Activated T-helper 2 cell treated with anti-CD3 and anti-CD28 coated beads, Interferon-gamma antibody, Interleukin-2, Interleukin-4, amounts not matched to agents 10 μg/mL and 5 μg/mL and 100 μg/mL, durations not matched to agents 14 hours and 24 hours and 36 hours (primary cell): ENCODE data around the gene DNTTIP2. TPM values are rescaled to one million over a fixed set of nuclear protein-coding genes. Genes with fewer than 3 reads are reported as not detected.
"Not testable (repeated sequence)": the region's sequence is repeated elsewhere in the genome, so short reads cannot be mapped to it uniquely, and the experiment has no call there.

ENCODE experiments used
- DNase-seq: peaks from one replicate; pipeline ENCODE4 v3.0.0; 2021; ENCODE audit warnings: low spot score
- H3K27ac Mint-ChIP-seq: one replicate; pipeline ENCODE4 v1.8.0; 2021; ENCODE audit warnings: mixed read lengths
- H3K27me3 Mint-ChIP-seq: one replicate; pipeline ENCODE4 v1.8.0; 2021; ENCODE audit warnings: low read depth, mixed read lengths
- H3K36me3 Mint-ChIP-seq: one replicate; pipeline ENCODE4 v1.8.0; 2021; ENCODE audit warnings: low read depth, mixed read lengths
- H3K4me1 Mint-ChIP-seq: one replicate; pipeline ENCODE4 v1.8.0; 2021; ENCODE audit warnings: low read depth, mixed read lengths
- H3K4me3 Mint-ChIP-seq: one replicate; pipeline ENCODE4 v1.8.0; 2021; ENCODE audit warnings: low read depth, mild to moderate bottlenecking, moderate library complexity, mixed read lengths
- H3K9me3 Mint-ChIP-seq: one replicate; pipeline ENCODE4 v1.8.0; 2021; ENCODE audit warnings: mixed read lengths
- intact Hi-C: fragments of 100-400 bp; cut with micrococcal nuclease; formaldehyde crosslinking; loops from one replicate; pipeline ENCODE4 v1.15.1; 2023
- total RNA-seq: library from RNA; stranded (reverse); gene quantifications from 2 replicates; pipeline ENCODE4 v1.2.3, GENCODE V29; 2022

Gene DNTTIP2, protein sequence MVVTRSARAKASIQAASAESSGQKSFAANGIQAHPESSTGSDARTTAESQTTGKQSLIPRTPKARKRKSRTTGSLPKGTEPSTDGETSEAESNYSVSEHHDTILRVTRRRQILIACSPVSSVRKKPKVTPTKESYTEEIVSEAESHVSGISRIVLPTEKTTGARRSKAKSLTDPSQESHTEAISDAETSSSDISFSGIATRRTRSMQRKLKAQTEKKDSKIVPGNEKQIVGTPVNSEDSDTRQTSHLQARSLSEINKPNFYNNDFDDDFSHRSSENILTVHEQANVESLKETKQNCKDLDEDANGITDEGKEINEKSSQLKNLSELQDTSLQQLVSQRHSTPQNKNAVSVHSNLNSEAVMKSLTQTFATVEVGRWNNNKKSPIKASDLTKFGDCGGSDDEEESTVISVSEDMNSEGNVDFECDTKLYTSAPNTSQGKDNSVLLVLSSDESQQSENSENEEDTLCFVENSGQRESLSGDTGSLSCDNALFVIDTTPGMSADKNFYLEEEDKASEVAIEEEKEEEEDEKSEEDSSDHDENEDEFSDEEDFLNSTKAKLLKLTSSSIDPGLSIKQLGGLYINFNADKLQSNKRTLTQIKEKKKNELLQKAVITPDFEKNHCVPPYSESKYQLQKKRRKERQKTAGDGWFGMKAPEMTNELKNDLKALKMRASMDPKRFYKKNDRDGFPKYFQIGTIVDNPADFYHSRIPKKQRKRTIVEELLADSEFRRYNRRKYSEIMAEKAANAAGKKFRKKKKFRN
- total RNA-seq, result 80.7 and 85.5 TPM in 2 replicates

DNA sequence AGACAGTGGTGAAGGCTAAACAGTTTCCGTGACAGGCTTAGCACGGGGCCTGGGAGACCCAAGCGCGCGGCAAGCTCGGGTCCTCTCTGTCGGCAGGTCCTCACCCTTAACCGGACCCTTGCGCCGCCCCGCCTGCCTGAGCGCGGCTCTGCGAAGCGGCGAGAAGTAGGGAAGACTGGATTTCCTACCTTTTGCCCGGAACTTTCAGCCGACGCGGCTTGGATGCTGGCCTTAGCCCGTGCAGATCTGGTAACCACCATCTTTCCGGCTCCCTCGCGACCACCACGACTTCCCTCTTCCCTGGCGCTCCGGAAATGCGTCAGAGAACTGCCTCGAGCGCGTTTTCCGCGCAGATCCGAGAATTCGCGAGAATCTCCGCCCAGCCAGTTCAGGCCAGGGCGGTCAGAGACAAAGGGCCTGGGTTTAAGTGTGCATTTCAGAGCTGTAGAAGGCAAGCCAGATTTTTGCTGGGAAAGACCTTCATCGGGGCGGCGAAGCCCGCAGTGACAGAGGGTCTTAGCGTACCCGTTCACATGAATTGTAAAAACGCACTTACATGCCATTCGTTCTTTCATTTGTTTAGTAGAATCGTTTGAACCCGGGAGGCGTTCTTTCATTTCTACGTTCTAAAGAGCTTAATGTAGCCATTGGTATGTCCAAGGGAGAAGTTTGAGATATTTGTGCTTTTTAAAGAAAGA, at the start of gene DNTTIP2:
Gene DNTTIP2, minus strand, starts transcription at position 318 of the 698 bp plus-strand sequence. Its CDS starts 58 bp downstream, at position 260.
- H3K4me1 Mint-ChIP-seq, result peaks cover 32% of the 10 kb centered on the region
- no peaks in the 10 kb centered on the region for H3K9me3 Mint-ChIP-seq

DNA sequence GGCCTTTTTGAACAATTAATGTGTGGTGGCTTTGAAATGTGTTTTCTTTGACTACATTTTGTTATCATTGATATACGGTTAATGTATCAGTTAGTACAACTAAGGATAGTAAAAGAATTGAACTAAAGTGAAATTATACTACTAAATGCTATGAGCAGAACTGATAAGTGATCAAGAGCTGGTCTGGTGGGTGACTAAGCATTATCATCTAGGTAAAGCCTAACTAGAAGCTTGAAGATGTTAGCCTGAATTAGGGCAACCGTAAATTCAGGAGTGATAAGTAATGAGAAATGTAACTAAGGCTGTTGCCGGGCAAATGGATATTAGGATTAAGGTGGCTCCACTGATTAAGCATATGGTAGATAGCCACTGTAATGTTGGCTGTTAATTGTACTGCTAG, 46.2 kb upstream of the DNTTIP2 start:
- H3K36me3 Mint-ChIP-seq, result no peaks in the 10 kb centered on the region
- H3K9me3 Mint-ChIP-seq, result peaks cover 15% of the 10 kb centered on the region
- H3K4me1 Mint-ChIP-seq, result peaks cover 3% of the 10 kb centered on the region
- H3K27me3 Mint-ChIP-seq, result peaks cover 12% of the 10 kb centered on the region
- no peak overlapping the region for H3K4me3 Mint-ChIP-seq
- no peak for DNase-seq
- intact Hi-C loops, result no loop called here
- H3K27ac Mint-ChIP-seq, result no peak overlapping the region

More for the DNA sequence above, at the start of gene DNTTIP2:
- peak; percentile 86 for DNase-seq
- Mint-ChIP-seq H3K36me3 (peaks cover 50% of the 10 kb centered on the region), H3K27ac (peak within 1 kb of the TSS; percentile 97), H3K4me3 (peak within 1 kb of the TSS; percentile 94), H3K27me3 (no peaks in the 10 kb centered on the region)
- intact Hi-C loops, result loop anchor here (1.0 to 10.0 kb wide), 3 partner anchors 30 to 534 kb away; partner anchors contain the start of genes DR1 and GCLM

DNA sequence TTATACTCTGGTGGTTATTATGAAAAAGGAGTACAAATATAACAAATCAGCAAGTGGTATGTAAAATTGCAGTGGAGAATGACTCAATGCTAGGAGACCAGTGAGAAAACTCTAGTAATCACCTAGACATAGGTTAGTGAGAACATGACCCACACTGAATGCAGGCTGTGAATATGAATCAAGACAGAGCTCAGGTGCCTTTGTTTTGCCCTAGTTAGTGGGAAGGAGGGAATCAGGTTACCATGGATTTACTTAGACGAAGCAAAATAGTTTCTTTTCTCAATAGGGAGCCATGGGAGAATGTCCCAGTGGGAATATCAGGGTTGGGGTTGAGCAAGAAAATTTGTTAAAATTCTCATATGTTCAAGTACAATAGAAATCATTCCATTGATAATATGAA, 40.8 kb upstream of the DNTTIP2 start:
- no peak for DNase-seq
- Mint-ChIP-seq H3K36me3 (no peaks in the 10 kb centered on the region), H3K4me1 (no peaks in the 10 kb centered on the region), H3K27ac (no peak overlapping the region), H3K4me3 (no peak overlapping the region), H3K9me3 (no peaks in the 10 kb centered on the region), H3K27me3 (peaks cover 9% of the 10 kb centered on the region)
- intact Hi-C loops, result no loop called here

DNA sequence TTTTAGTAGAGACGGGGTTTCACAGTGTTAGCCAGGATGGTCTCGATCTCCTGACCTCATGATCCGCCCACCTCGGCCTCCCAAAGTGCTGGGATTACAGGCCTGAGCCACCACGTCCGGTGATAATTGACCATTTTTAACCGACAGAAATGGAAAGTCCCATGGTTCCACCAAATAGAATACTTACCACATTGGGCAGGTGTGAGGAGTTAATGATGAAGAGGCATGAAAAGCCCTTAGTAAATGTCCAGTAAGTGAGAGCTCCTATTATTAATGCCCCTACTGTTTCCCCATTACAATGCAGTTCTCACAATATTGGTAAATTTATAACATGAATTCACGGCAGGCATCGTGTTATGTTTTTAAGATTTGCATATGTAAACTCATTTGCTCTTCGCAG, 38.3 kb upstream of the DNTTIP2 start:
- H3K9me3 Mint-ChIP-seq, result no peaks in the 10 kb centered on the region
- H3K36me3 Mint-ChIP-seq, result no peaks in the 10 kb centered on the region
- no peak overlapping the region for H3K27ac Mint-ChIP-seq
- no peaks in the 10 kb centered on the region for H3K4me1 Mint-ChIP-seq
- H3K4me3 Mint-ChIP-seq, result no peak overlapping the region
- no peak for DNase-seq
- H3K27me3 Mint-ChIP-seq, result peaks cover 27% of the 10 kb centered on the region
- intact Hi-C loops, result no loop called here

DNA sequence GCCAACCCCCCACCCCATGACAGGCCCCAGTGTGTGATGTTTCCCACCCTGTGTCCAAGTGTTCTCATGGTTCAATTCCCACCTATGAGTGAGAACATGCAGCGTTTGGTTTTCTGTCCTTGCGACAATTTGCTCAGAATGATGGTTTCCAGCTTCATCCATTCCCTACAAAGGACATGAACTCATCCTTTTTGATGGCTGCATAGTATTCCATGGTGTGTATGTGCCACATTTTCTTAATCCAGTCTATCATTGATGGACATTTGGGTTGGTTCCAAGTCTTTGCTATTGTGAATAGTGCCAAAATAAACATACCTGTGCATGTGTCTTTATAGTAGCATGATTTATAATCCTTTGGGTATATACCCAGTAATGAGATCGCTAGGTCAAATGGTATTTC, 31.9 kb upstream of the DNTTIP2 start:
- not testable (repeated sequence) for H3K4me3 Mint-ChIP-seq, DNase-seq, H3K9me3 Mint-ChIP-seq, H3K27ac Mint-ChIP-seq
- Mint-ChIP-seq H3K27me3 (peaks cover 31% of the 10 kb centered on the region), H3K36me3 (peaks cover 18% of the 10 kb centered on the region), H3K4me1 (peaks cover 23% of the 10 kb centered on the region)
- intact Hi-C loops, result loop anchor here (5.0 kb wide), 1 partner anchor 106 kb away; no protein-coding TSS in a partner anchor

DNA sequence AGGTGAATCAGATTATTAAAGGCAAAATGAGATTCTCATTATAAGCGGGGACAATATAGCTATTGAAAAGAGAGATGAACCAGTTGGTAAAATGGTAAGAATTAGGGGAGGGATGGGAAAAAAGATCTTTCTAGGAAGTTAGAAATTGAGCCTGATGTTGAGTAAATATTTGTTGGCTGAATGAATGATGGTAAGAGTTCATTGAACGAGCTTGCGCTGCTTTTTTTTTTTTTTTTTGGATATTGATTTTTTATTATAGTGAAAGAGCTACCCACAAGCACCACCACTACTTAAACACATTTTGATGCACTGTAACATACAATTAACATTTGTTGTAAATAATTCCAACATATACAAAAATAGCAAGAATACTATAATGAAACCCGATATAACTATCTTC, 31.3 kb upstream of the DNTTIP2 start:
- H3K9me3 Mint-ChIP-seq, result peaks cover 8% of the 10 kb centered on the region
- peak overlapping the region; percentile 74 for H3K4me3 Mint-ChIP-seq
- DNase-seq, result no peak
- peaks cover 19% of the 10 kb centered on the region for H3K36me3 Mint-ChIP-seq
- intact Hi-C loops, result loop anchor here (5.0 kb wide), 1 partner anchor 107 kb away; no protein-coding TSS in a partner anchor
- peaks cover 28% of the 10 kb centered on the region for H3K27me3 Mint-ChIP-seq
- peaks cover 26% of the 10 kb centered on the region for H3K4me1 Mint-ChIP-seq
- H3K27ac Mint-ChIP-seq, result peak overlapping the region; percentile 2

DNA sequence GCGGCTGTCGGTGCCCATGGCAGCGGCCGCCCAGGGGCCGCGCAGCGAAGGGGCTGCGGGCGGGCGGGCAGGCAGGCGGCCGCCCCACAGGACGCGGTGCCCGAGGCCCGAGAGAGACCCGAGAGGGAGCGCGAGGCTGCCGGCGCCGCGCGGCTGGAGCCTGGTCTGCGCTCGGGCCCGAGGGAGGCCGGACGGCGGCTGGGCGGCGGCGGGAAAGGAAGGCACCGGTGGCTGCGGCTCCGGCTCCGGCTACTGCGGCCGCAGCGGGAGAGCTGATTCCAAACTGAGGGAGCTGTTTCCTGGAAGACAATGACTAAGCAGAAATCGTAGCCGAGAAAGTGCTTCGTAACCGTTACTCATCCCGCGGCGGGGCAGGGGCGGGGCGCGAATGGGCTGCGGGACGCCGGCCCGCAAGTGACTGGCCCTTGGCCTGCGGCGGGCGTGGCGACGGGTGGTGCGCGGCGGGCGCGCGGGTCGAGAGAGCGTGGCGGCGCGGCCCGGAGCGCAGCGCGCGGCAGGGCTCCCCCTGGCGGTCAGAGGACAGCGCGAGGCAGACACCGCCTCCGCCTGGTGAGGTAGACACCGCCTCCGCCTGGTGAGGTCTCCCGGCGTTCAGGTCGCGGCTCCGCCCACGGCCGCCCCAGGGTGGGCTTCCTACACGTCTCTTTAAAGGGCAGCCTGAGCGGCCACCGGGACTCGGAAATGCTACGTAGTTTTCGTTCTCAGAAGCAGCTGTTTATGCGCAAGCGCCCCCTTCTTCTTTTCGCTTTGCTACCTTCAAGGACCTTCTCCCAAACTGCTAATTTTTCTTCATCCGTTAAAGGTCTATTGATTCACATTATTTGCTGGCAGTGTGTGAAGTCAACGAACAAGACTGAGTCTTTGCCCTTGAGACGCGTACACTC, 30.4 kb upstream of the DNTTIP2 start, which contains the start of gene GCLM:
Gene GCLM, minus strand, starts transcription at position 285 of the 905 bp plus-strand sequence. Its CDS starts 267 bp downstream, at position 18.
- DNase-seq, result peak; percentile 86

DNA sequence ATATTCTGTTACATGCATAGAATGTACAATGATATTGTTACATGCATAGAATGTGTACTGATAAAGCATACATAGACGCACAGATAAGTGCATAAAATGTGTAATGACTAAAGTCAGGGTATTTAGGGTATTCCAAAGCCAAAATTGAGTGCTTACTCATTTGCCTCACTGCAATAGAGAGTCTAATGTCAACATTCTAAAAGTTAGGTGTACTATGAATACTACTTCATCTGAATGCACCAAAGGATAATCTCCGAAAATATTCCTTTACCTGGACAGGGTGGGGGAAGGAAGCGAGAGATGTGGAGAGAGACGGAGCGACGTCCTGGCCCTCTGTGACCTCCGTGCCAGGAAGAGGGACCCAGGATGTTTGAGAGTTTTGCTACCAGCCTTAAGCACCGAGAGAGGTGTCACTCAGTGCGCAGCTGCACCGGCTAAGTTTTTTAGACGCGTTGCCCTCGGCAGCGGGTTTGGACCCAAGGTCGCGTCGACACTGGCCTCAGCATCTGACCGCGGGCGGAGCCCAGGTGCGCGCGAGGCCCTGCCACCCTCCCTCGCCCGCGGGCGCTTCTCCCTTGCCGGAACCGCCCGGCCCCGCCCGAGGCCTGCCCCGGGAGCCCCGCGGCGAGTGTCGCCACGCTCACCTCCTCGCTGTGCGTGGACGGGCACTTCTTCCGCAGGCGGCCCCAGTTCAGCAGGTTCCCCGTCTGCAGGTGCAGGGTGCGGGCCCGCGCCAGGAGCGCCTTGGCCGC, 29.6 kb upstream of the DNTTIP2 start:
- Mint-ChIP-seq H3K36me3 (peaks cover 26% of the 10 kb centered on the region), H3K27me3 (peaks cover 14% of the 10 kb centered on the region), H3K27ac (peak overlapping the region; percentile 86), H3K4me3 (peak overlapping the region; percentile 97), H3K4me1 (peaks cover 38% of the 10 kb centered on the region), H3K9me3 (peaks cover 8% of the 10 kb centered on the region)
- intact Hi-C loops, result loop anchor here (1.0 kb wide), 2 partner anchors 29 to 61 kb away; partner anchors contain the start of gene DNTTIP2
- peak; percentile 52 for DNase-seq

More for the DNA sequence above, 30.4 kb upstream of the DNTTIP2 start, which contains the start of gene GCLM:
- H3K4me3 Mint-ChIP-seq, result peak within 1 kb of the TSS; percentile 97
- peak within 1 kb of the TSS; percentile 86 for H3K27ac Mint-ChIP-seq
- H3K36me3 Mint-ChIP-seq, result peaks cover 19% of the 10 kb centered on the region
- intact Hi-C loops, result loop anchor here (1.0 to 5.0 kb wide), 3 partner anchors 30 to 108 kb away; partner anchors contain the start of gene DNTTIP2
- H3K9me3 Mint-ChIP-seq, result peaks cover 8% of the 10 kb centered on the region
- H3K4me1 Mint-ChIP-seq, result peaks cover 30% of the 10 kb centered on the region
- H3K27me3 Mint-ChIP-seq, result peaks cover 20% of the 10 kb centered on the region

DNA sequence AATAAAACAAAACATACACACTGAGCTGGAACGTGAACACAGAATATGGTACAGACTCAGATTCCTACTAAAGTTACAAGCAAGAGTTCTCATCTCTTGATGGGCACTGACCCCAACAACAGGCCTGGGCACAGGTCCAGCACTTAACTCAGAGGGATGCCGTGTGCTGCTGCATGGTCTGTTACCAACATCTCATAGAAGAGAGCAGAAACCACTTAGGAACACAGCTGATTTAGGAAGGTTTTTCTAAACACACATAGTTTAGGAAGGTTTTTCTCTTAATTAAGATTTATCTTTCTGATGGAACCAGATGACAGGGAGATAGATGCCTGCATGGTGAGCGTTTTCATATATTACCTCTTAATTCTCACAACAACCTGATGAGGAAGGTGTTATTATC, 28.7 kb upstream of the DNTTIP2 start:
- H3K9me3 Mint-ChIP-seq, result peaks cover 8% of the 10 kb centered on the region
- H3K4me3 Mint-ChIP-seq, result peak overlapping the region; percentile 79
- intact Hi-C loops, result no loop called here
- peaks cover 6% of the 10 kb centered on the region for H3K27me3 Mint-ChIP-seq
- H3K4me1 Mint-ChIP-seq, result peaks cover 38% of the 10 kb centered on the region
- DNase-seq, result no peak
- H3K27ac Mint-ChIP-seq, result peak overlapping the region; percentile 68
- peaks cover 28% of the 10 kb centered on the region for H3K36me3 Mint-ChIP-seq

DNA sequence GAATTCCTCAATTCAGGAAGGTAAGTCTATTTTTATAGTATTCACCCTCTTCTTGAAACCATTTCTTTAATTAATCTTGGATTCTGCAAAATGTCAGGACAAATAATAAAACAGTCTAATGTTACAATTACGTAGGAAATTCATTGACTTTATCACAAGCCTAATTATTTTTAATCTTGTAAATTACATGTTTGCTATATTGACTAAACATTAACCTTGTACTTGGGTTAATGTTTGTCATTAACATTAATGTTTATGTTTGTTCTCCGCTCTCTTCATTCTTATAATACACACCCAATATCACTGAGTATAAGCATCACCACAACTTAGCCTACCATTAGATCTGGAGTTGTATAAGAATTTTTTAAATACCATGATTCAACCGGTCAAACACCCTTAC, 27.5 kb upstream of the DNTTIP2 start:
- H3K27ac Mint-ChIP-seq, result no peak overlapping the region
- peaks cover 8% of the 10 kb centered on the region for H3K9me3 Mint-ChIP-seq
- H3K36me3 Mint-ChIP-seq, result peaks cover 31% of the 10 kb centered on the region
- peaks cover 3% of the 10 kb centered on the region for H3K27me3 Mint-ChIP-seq
- DNase-seq, result no peak
- intact Hi-C loops, result no loop called here
- no peak overlapping the region for H3K4me3 Mint-ChIP-seq
- H3K4me1 Mint-ChIP-seq, result peaks cover 38% of the 10 kb centered on the region

DNA sequence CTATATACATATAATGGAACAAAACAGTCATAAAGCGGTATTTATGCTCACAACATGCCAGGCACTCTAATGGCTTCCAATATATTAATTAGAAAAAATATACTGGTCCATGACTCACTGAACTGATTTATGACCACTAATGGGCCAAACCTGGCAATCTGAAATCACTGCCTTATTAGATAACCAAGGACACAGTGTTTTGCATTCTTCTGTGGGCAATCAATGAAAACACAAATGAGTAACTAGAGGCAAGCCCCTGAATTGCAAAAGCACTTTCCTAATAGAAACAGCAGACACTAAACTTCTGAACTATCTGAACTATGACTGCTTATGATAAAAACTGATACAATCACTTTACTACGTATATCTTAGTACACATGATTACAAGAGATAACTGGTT, 26.7 kb upstream of the DNTTIP2 start:
- peaks cover 8% of the 10 kb centered on the region for H3K9me3 Mint-ChIP-seq
- H3K27ac Mint-ChIP-seq, result no peak overlapping the region
- no peak for DNase-seq
- H3K27me3 Mint-ChIP-seq, result no peaks in the 10 kb centered on the region
- intact Hi-C loops, result no loop called here
- H3K4me3 Mint-ChIP-seq, result no peak overlapping the region
- H3K36me3 Mint-ChIP-seq, result peaks cover 36% of the 10 kb centered on the region
- peaks cover 38% of the 10 kb centered on the region for H3K4me1 Mint-ChIP-seq
